MM.1S (cell line): ENCODE measurements around the gene MED1.
A peak's percentile ranks its signal among the peaks of the same experiment; 100 is the strongest.
"Not testable (repeated sequence)": the region's sequence is repeated elsewhere in the genome, so short reads cannot be mapped to it uniquely, and the experiment has no call there.

Experiments
- DNase-seq: peaks from one replicate; pipeline ENCODE4 v3.0.0-alpha.2; 2015
- H2AFZ ChIP-seq: fragments of 300-600 bp; sonication (generic); 2 replicates; pipeline ENCODE4 v1.6.0; 2016; ENCODE audit warnings: antibody characterized with exemption, low read length
- H3F3A ChIP-seq: fragments of 300-600 bp; sonication (generic); 2 replicates; pipeline ENCODE4 v1.6.1; 2016; ENCODE audit warnings: mild to moderate bottlenecking, antibody characterized with exemption, low read length, moderate library complexity, mixed read lengths; ENCODE audit not compliant: insufficient read depth
- H3K27ac ChIP-seq: fragments of 300-600 bp; sonication (generic); 2 replicates; pipeline ENCODE4 v1.5.1; 2016; ENCODE audit warnings: mild to moderate bottlenecking, low read length
- H3K27me3 ChIP-seq: fragments of 300-600 bp; sonication (generic); replicated peaks from 2 replicates; pipeline ENCODE4 v1.6.0; 2016; ENCODE audit warnings: low read length; ENCODE audit not compliant: insufficient read depth
- H3K36me3 ChIP-seq: fragments of 300-600 bp; sonication (generic); replicated peaks from 2 replicates; pipeline ENCODE4 v1.6.1; 2016; ENCODE audit warnings: mild to moderate bottlenecking, low read length, mixed read lengths; ENCODE audit not compliant: insufficient read depth
- H3K4me1 ChIP-seq: fragments of 300-600 bp; sonication (generic); 2 replicates; pipeline ENCODE4 v1.6.1; 2016; ENCODE audit warnings: low read length, mixed read lengths
- H3K4me2 ChIP-seq: fragments of 300-600 bp; sonication (generic); 2 replicates; pipeline ENCODE4 v1.6.0; 2016; ENCODE audit warnings: low read depth, low read length
- H3K4me3 ChIP-seq: fragments of 300-600 bp; sonication (generic); 2 replicates; pipeline ENCODE4 v1.5.1; 2016; ENCODE audit warnings: low read length, mixed read lengths
- H3K79me2 ChIP-seq: fragments of 300-600 bp; sonication (generic); 2 replicates; pipeline ENCODE4 v1.6.1; 2016; ENCODE audit warnings: mixed run types, low read length, mixed read lengths
- H3K9ac ChIP-seq: fragments of 300-600 bp; sonication (generic); 2 replicates; pipeline ENCODE4 v1.6.1; 2016; ENCODE audit warnings: low read length, mixed read lengths
- H3K9me2 ChIP-seq: fragments of 300-600 bp; sonication (generic); replicated peaks from 2 replicates; pipeline ENCODE4 v1.6.1; 2016; ENCODE audit warnings: mild to moderate bottlenecking, low read length, mixed read lengths; ENCODE audit not compliant: insufficient read depth
- H3K9me3 ChIP-seq: fragments of 300-600 bp; sonication (generic); replicated peaks from 2 replicates; pipeline ENCODE4 v1.6.1; 2016; ENCODE audit warnings: mild to moderate bottlenecking, low read length, mixed read lengths; ENCODE audit not compliant: insufficient read depth
- H4K20me1 ChIP-seq: fragments of 300-600 bp; sonication (generic); 2 replicates; pipeline ENCODE4 v1.6.1; 2016; ENCODE audit warnings: mild to moderate bottlenecking, low read length, moderate library complexity, mixed read lengths; ENCODE audit not compliant: insufficient read depth
- EZH2 ChIP-seq: fragments of 300-600 bp; sonication (generic); optimal IDR thresholded peaks from 2 replicates; pipeline ENCODE3; 2017; ENCODE audit warnings: low read depth, mild to moderate bottlenecking, antibody characterized with exemption, low read length, mixed read lengths
- EZH2phosphoT487 ChIP-seq: fragments of 300-600 bp; sonication (generic); IDR thresholded peaks from 2 replicates; pipeline ENCODE4 v1.6.1; 2018; ENCODE audit warnings: antibody characterized with exemption, low read length
- TF ChIP-seq, protein P1 (sequence below): fragments of 300-600 bp; sonication (generic); IDR thresholded peaks from 2 replicates; pipeline ENCODE4 v1.5.1; 2016; ENCODE audit warnings: antibody characterized with exemption, low read length, mixed read lengths

The MED1 gene

GRCh38 chr17:39473310-39473709, 22.2 kb upstream of the MED1 start:
- H3K9me2 ChIP-seq = no peaks in the 10 kb centered on the region
- H3K27me3 ChIP-seq = no peaks in the 10 kb centered on the region
- no peak overlapping the region for H3K27ac ChIP-seq
- TF ChIP-seq EZH2 = no peak
- TF ChIP-seq EZH2phosphoT487 = no peak
- TF ChIP-seq, protein P1, sequence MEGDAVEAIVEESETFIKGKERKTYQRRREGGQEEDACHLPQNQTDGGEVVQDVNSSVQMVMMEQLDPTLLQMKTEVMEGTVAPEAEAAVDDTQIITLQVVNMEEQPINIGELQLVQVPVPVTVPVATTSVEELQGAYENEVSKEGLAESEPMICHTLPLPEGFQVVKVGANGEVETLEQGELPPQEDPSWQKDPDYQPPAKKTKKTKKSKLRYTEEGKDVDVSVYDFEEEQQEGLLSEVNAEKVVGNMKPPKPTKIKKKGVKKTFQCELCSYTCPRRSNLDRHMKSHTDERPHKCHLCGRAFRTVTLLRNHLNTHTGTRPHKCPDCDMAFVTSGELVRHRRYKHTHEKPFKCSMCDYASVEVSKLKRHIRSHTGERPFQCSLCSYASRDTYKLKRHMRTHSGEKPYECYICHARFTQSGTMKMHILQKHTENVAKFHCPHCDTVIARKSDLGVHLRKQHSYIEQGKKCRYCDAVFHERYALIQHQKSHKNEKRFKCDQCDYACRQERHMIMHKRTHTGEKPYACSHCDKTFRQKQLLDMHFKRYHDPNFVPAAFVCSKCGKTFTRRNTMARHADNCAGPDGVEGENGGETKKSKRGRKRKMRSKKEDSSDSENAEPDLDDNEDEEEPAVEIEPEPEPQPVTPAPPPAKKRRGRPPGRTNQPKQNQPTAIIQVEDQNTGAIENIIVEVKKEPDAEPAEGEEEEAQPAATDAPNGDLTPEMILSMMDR = no peak
- peaks cover 9% of the 10 kb centered on the region; the same call in 1 of the 2 replicates for H3K36me3 ChIP-seq
- H4K20me1 ChIP-seq = no peaks in the 10 kb centered on the region
- no peaks in the 10 kb centered on the region for H3F3A ChIP-seq
- DNase-seq = no peak
- no peak overlapping the region for H3K4me2 ChIP-seq
- no peak overlapping the region for H3K9ac ChIP-seq
- peaks cover 43% of the 10 kb centered on the region for H3K79me2 ChIP-seq
- no peaks in the 10 kb centered on the region for H3K9me3 ChIP-seq
- H2AFZ ChIP-seq = no peak overlapping the region
- H3K4me3 ChIP-seq = no peak overlapping the region
- no peaks in the 10 kb centered on the region for H3K4me1 ChIP-seq

- not testable (repeated sequence) for H3K4me3 ChIP-seq, H3K9ac ChIP-seq, H3K9me2 ChIP-seq, H4K20me1 ChIP-seq, H3K27ac ChIP-seq, H3F3A ChIP-seq, H3K9me3 ChIP-seq, H3K4me2 ChIP-seq, H3K4me1 ChIP-seq, H2AFZ ChIP-seq, H3K27me3 ChIP-seq, DNase-seq, H3K36me3 ChIP-seq
- H3K79me2 ChIP-seq = peaks cover 76% of the 10 kb centered on the region
These were observed 17.5 kb upstream of the MED1 start for GRCh38 chr17:39468610-39469009.

- not testable (repeated sequence) for H4K20me1 ChIP-seq, H3K27ac ChIP-seq, H3K36me3 ChIP-seq
These were observed 13.6 kb upstream of the MED1 start for GRCh38 chr17:39464639-39465181.

GRCh38 chr17:39462631-39463375, 11.7 kb upstream of the MED1 start:
- H3K27ac ChIP-seq = peak overlapping the region; percentile 26; the same call in 1 of the 2 replicates
- H4K20me1 ChIP-seq = 0 out of 2 replicates have a peak, but pooled peaks cover 6% of the 10 kb centered on the region
- no peak for TF ChIP-seq EZH2phosphoT487
- TF ChIP-seq, protein P1 = no peak
- no peak for TF ChIP-seq EZH2

More at GRCh38 chr17:39464639-39465181, 13.6 kb upstream of the MED1 start:
- H3K9me3 ChIP-seq, H3F3A ChIP-seq, DNase-seq, H2AFZ ChIP-seq, H3K9ac ChIP-seq, H3K27me3 ChIP-seq, H3K9me2 ChIP-seq, H3K4me3 ChIP-seq, H3K4me1 ChIP-seq: not testable (repeated sequence)
- peak overlapping the region; percentile 92; the same call in 1 of the 2 replicates for H3K4me2 ChIP-seq
- peaks cover 77% of the 10 kb centered on the region for H3K79me2 ChIP-seq

More at GRCh38 chr17:39462631-39463375, 11.7 kb upstream of the MED1 start:
- no peaks in the 10 kb centered on the region for H3K9me3 ChIP-seq
- peaks cover 62% of the 10 kb centered on the region for H3K79me2 ChIP-seq
- H3K9ac ChIP-seq = peak overlapping the region; percentile 78
- peaks cover 4% of the 10 kb centered on the region for H3F3A ChIP-seq
- H3K4me2 ChIP-seq = peak overlapping the region; percentile 92
- H2AFZ ChIP-seq = no peak overlapping the region
- no peaks in the 10 kb centered on the region for H3K4me1 ChIP-seq
- H3K4me3 ChIP-seq = peak overlapping the region; percentile 94
- no peaks in the 10 kb centered on the region for H3K27me3 ChIP-seq
- no peaks in the 10 kb centered on the region for H3K9me2 ChIP-seq
- DNase-seq = peak; percentile 10
- H3K36me3 ChIP-seq = no peaks in the 10 kb centered on the region
